Activated T-cell treated with anti-CD3 and anti-CD28 coated beads for 48 hours (primary cell): ENCODE results near the gene CKAP5.
"Not testable (repeated sequence)": the region's sequence is repeated elsewhere in the genome, so short reads cannot be mapped to it uniquely, and the experiment has no call there.

ENCODE experiments used
- DNase-seq: peaks from one replicate; pipeline ENCODE4 v3.0.0-alpha.2; 2020; ENCODE audit warnings: low read depth

Gene CKAP5

GRCh38 chr11:46725338-46726205 is 120.5 kb downstream of the CKAP5 start:
- DNase-seq, result no peak

GRCh38 chr11:46724088-46724487 is 122.0 kb downstream of the CKAP5 start:
- no peak for DNase-seq

GRCh38 chr11:46723359-46723680 is 122.8 kb downstream of the CKAP5 start:
- no peak for DNase-seq

- DNase-seq, result no peak
Observed at GRCh38 chr11:46722566-46723358, 123.3 kb downstream of the CKAP5 start.

GRCh38 chr11:46721286-46721685 is 124.8 kb downstream of the CKAP5 start:
- DNase-seq, result no peak

GRCh38 chr11:46719543-46720218 is 126.4 kb downstream of the CKAP5 start:
- no peak for DNase-seq

GRCh38 chr11:46719048-46719542 is 127.0 kb downstream of the CKAP5 start, which contains the start of gene F2:
Gene F2 (plus strand): TSS chr11:46719213. CDS start chr11:46719236, 23 bp downstream.
- no peak for DNase-seq

GRCh38 chr11:46718155-46719019 is 127.7 kb downstream of the CKAP5 start:
- DNase-seq, result no peak

- DNase-seq, result not testable (repeated sequence)
Observed at GRCh38 chr11:46717825-46718154, 128.3 kb downstream of the CKAP5 start.

- DNase-seq, result no peak
Observed at GRCh38 chr11:46712874-46713576, 133.1 kb downstream of the CKAP5 start.

- no peak for DNase-seq
Observed at GRCh38 chr11:46711303-46711702, 134.8 kb downstream of the CKAP5 start.

- no peak for DNase-seq
Observed at GRCh38 chr11:46710821-46711269, 135.2 kb downstream of the CKAP5 start.

GRCh38 chr11:46709351-46709750 is 136.7 kb downstream of the CKAP5 start:
- not testable (repeated sequence) for DNase-seq

- DNase-seq, result no peak
Observed at GRCh38 chr11:46706886-46707285, 139.2 kb downstream of the CKAP5 start.

GRCh38 chr11:46705070-46705688 is 140.9 kb downstream of the CKAP5 start:
- no peak for DNase-seq

- DNase-seq, result no peak
Observed at GRCh38 chr11:46701078-46701654, 144.9 kb downstream of the CKAP5 start.

GRCh38 chr11:46700241-46701077 is 145.6 kb downstream of the CKAP5 start, which contains the start of the genes ARHGAP1 and ZNF408:
Gene ARHGAP1 (minus strand): TSS chr11:46700619. CDS start chr11:46696107, 4,512 bp downstream.
Gene ZNF408 (plus strand): TSS chr11:46701031. CDS start chr11:46701048, 17 bp downstream.
- peak; percentile 98 for DNase-seq

- DNase-seq, result no peak
Observed at GRCh38 chr11:46698597-46698996, 147.5 kb downstream of the CKAP5 start.

- no peak for DNase-seq
Observed at GRCh38 chr11:46697723-46698122, 148.4 kb downstream of the CKAP5 start.
